Effector memory CD8-positive, alpha-beta T cell (primary cell): Measurements from ENCODE around the gene CMC4.

ENCODE experiments used
- ATAC-seq: fragments of 150-1000 bp; cut with Tn5 transposase; replicated peaks from 2 replicates; pipeline ENCODE4 v1.10.0; 2021; ENCODE audit warnings: mild to moderate bottlenecking, moderate library complexity
- DNase-seq, 3 experiments: peaks; one replicate each; pipeline ENCODE4 v3.0.0; 2021
- H3K27ac Mint-ChIP-seq, 2 donors: one replicate each; pipeline ENCODE4 v1.8.0; 2022; ENCODE audit warnings: mild to moderate bottlenecking in 2 of 2, mixed read lengths in 2 of 2, moderate library complexity in 2 of 2
- H3K27me3 Mint-ChIP-seq, 2 donors: one replicate each; pipeline ENCODE4 v1.8.0; 2022; ENCODE audit warnings: mixed read lengths in 2 of 2
- H3K36me3 Mint-ChIP-seq: one replicate; pipeline ENCODE4 v1.8.0; 2022; ENCODE audit warnings: mild to moderate bottlenecking, moderate library complexity, mixed read lengths; ENCODE audit not compliant: insufficient read depth
- H3K4me1 Mint-ChIP-seq, 2 donors: one replicate each; pipeline ENCODE4 v1.8.0; 2022; ENCODE audit warnings: low read depth in 2 of 2, mixed read lengths in 2 of 2
- H3K4me3 Mint-ChIP-seq, 2 donors: one replicate each; pipeline ENCODE4 v1.8.0; 2022; ENCODE audit warnings: mild to moderate bottlenecking in 2 of 2, mixed read lengths in 2 of 2, moderate library complexity in 2 of 2
- H3K9me3 Mint-ChIP-seq, 2 donors: one replicate each; pipeline ENCODE4 v1.8.0; 2022; ENCODE audit warnings: mixed read lengths in 2 of 2
- total RNA-seq, 9 experiments: gene quantifications; one replicate each; lab custom pipeline; 2026; lab: John Stamatoyannopoulos, UW

The CMC4 gene, protein sequence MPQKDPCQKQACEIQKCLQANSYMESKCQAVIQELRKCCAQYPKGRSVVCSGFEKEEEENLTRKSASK
- total RNA-seq, result 0 reads per million in 9 experiments

DNA sequence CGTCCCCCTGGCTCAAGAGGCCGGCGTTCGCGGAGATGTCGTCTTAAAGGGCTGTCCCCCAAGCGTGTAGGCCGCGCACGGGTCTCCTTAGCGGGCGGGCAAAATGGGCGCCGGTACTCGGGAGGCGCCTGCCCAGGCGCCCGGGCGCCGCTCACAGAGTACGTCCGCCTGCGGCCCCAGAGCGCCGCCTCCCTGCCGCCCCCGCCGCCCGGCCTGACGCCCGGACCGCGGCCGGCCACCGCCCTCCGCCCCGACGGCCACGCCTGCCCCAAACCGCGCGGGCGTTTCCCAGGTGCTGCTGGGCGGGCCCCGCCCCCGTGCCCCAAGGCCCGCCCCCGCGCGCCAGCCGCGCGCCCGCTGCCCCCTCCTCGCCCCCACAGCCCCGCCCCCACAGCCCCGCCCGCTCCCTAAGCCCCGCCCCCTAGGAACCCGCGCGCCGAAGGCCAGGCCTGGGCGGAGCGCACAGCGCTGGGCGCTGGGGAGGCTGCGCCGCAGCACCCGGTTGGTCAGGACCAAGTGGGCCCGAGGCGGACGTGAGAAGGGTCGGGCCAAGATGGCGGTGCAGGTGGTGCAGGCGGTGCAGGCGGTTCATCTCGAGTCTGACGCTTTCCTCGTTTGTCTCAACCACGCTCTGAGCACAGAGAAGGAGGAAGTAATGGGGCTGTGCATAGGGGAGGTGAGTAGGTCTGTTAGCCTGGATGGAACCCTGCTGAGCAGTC, at the start of gene CMC4, which contains the start of the genes BRCC3 and MTCP1:
TSS of gene CMC4 (minus strand) at position 162 of the 719 bp plus-strand sequence. CDS start 7,113 bp downstream, outside the sequence.
TSS of gene BRCC3 (plus strand) at position 534 of the 719 bp plus-strand sequence. CDS start at position 554, 20 bp downstream.
TSS of gene MTCP1 (minus strand) at position 162 of the 719 bp plus-strand sequence. CDS start 5,126 bp downstream, outside the sequence.
- no peaks in the 10 kb centered on the region for H3K9me3 Mint-ChIP-seq
- peak within 1 kb of the TSS; percentile 94 to 95 for H3K27ac Mint-ChIP-seq
- H3K4me3 Mint-ChIP-seq, result peak within 1 kb of the TSS; percentile 84
- peak; percentile 79 for ATAC-seq
- peaks cover 27% of the 10 kb centered on the region for H3K36me3 Mint-ChIP-seq
- H3K27me3 Mint-ChIP-seq, result no peaks in the 10 kb centered on the region
- peaks cover 30 to 36% of the 10 kb centered on the region in 2 donors for H3K4me1 Mint-ChIP-seq
- DNase-seq, result peak; percentile 53 to 66 (median 61)

DNA sequence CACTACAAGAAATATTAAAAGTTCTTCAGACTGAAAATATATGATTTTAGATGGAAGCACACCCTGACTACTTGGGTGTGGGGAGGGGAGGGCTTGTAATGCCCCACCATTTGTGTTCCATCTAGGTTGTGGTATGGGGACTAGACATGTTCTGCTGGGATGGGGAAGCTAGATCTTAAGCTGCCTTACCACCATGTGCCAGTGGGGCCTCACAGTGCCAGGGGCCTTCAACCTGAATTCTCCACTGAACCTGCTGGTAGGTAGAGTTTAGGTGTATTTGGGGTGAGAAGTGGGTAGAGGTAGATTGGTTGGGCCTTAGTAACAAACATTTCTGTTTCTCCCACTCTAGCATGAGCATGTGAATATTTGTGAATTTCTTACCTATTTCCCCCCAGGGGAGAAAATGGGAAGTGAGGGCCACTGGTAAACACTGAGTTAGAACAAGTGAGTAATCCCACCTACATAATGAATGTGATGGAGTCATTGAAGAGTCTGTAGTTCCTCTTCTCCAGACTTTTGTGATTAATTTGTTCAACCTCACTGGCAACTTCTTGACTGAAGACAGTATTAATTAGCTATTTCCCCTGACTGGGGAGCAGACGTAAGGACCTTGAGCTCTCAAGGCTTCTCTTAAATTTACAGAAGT, 44.4 kb upstream of the CMC4 start:
- H3K36me3 Mint-ChIP-seq, result peaks cover 14% of the 10 kb centered on the region
- DNase-seq (no peak), ATAC-seq (no peak)
- no peaks in the 10 kb centered on the region for H3K4me1 Mint-ChIP-seq
- H3K4me3 Mint-ChIP-seq, result no peak overlapping the region
- H3K9me3 Mint-ChIP-seq, result no peaks in the 10 kb centered on the region
- no peak overlapping the region for H3K27ac Mint-ChIP-seq
- H3K27me3 Mint-ChIP-seq, result no peaks in the 10 kb centered on the region

DNA sequence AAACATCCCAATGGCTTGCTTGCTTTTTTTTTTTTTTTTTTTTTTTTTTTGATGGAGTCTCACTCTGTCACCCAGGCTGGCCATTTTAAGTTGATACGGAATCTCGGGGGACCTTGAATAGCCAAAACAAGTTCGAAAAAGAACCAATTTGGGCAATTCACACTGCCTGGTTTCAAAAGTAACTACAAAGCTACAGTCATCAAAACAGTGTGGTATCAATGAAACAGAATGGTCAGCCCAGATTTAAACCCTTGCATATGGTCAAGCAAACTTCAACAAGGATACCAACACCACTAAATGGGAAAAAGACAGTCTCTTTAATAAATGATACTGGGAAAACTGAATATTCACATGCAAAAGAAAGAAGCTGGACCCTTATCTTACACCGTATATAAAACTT, 42.2 kb upstream of the CMC4 start:
- H3K4me3 Mint-ChIP-seq, result no peak overlapping the region

DNA sequence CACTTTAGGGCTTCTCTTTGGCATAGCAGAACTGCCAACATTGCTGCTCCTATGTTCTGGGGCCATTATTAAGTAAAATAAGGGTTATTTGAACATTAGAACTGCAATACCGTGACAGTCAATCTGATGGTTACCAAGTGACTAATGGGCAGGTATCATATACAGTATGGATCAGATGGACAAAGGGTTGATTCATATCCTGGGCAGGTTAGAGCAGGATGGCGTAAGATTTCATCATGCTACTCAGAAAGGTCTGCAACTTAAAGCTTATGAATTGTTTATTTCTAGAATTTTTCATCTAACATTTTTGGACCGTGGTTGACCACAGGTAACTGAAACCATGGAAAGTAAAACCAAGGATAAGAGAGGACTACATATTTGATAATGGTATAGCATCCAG, 41.2 kb upstream of the CMC4 start:
- ATAC-seq (no peak), DNase-seq (no peak)
- Mint-ChIP-seq H3K4me1 (no peaks in the 10 kb centered on the region), H3K9me3 (no peaks in the 10 kb centered on the region), H3K4me3 (no peak overlapping the region), H3K27me3 (no peaks in the 10 kb centered on the region), H3K27ac (no peak overlapping the region), H3K36me3 (peaks cover 14% of the 10 kb centered on the region)

More for the DNA sequence above, 42.2 kb upstream of the CMC4 start:
- ATAC-seq (no peak), DNase-seq (no peak)
- no peaks in the 10 kb centered on the region for H3K9me3 Mint-ChIP-seq
- no peaks in the 10 kb centered on the region for H3K27me3 Mint-ChIP-seq
- no peak overlapping the region for H3K27ac Mint-ChIP-seq
- H3K36me3 Mint-ChIP-seq, result peaks cover 14% of the 10 kb centered on the region
- no peaks in the 10 kb centered on the region for H3K4me1 Mint-ChIP-seq

DNA sequence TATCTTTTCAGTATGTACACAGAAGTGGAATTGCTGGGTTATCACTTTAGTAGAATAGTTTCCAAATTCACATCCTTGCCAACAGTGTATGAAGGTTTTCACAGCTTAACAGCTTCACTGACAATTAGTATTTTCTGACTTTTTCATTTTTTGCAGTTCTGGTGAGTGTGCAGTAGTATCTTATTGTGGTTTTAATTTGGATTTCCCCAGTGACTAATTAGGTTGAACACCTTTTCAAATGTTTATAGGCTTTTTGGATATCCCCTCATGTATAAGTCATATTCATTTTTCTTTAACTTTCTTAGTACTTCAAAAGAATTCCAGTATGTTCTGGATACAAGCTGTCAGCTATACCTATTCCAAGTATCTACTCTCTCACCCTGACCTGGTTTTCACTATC, 37.5 kb upstream of the CMC4 start:
- no peaks in the 10 kb centered on the region for H3K4me1 Mint-ChIP-seq
- no peaks in the 10 kb centered on the region for H3K27me3 Mint-ChIP-seq
- DNase-seq (no peak), ATAC-seq (no peak)
- H3K9me3 Mint-ChIP-seq, result no peaks in the 10 kb centered on the region
- no peak overlapping the region for H3K27ac Mint-ChIP-seq
- H3K36me3 Mint-ChIP-seq, result peaks cover 18% of the 10 kb centered on the region
- H3K4me3 Mint-ChIP-seq, result no peak overlapping the region

DNA sequence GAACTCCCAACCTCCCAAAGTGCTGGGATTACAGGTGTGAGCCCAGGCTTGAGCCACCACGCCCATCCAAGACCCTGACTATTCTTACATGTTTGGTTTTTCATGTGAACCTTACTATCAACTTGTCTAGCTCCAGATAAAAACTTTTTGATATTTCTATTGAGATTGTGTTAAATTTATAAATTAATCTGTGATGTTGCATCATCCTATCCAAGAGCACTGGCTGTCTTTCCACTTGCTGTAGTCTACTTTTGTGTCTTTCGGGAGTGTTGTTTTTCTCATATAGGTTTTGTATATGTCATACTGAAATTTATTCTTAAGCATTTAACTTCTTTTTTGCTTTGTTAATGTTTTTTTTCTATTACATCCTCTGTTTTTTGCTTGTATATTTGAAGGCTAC, 35.0 kb upstream of the CMC4 start:
- H3K36me3 Mint-ChIP-seq, result peaks cover 8% of the 10 kb centered on the region
- H3K4me1 Mint-ChIP-seq, result no peaks in the 10 kb centered on the region
- no peak for DNase-seq
- H3K9me3 Mint-ChIP-seq, result no peaks in the 10 kb centered on the region
- no peak for ATAC-seq
- peak overlapping the region in 1 of 2 donors; percentile 58 for H3K27ac Mint-ChIP-seq
- H3K4me3 Mint-ChIP-seq, result no peak overlapping the region
- H3K27me3 Mint-ChIP-seq, result no peaks in the 10 kb centered on the region

DNA sequence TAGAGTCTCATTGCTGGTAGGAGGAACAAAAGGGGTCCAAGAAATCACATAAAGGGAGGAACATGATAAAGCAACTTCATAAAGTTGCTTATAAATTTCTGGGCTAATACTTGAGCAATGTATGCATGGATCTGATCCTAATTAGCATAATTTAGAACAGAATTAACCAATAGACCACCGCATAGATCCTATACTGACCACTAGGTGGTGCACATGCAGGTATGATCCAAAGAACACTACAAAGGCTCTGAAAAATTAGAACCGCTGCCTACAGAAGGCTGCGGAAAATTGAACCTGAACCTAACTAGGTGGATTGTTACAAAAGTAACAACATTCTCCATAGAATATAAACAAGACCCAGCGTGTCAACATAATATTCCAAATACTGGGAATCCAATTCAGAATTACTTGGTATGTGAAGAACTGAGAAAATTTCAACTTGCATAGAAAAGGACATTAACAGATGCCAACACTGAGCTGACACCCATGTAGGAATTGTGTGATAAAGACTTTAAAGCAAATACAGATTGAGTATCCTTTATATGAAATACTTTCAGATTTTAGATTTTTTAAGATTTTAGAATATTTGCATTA, 23.6 kb upstream of the CMC4 start:
- Mint-ChIP-seq H3K27ac (no peak overlapping the region), H3K9me3 (no peaks in the 10 kb centered on the region), H3K36me3 (peaks cover 19% of the 10 kb centered on the region), H3K4me1 (no peaks in the 10 kb centered on the region), H3K27me3 (no peaks in the 10 kb centered on the region), H3K4me3 (no peak overlapping the region)
- DNase-seq, result peak; percentile 1 to 31 (median 2)
- peak; percentile 80 for ATAC-seq

DNA sequence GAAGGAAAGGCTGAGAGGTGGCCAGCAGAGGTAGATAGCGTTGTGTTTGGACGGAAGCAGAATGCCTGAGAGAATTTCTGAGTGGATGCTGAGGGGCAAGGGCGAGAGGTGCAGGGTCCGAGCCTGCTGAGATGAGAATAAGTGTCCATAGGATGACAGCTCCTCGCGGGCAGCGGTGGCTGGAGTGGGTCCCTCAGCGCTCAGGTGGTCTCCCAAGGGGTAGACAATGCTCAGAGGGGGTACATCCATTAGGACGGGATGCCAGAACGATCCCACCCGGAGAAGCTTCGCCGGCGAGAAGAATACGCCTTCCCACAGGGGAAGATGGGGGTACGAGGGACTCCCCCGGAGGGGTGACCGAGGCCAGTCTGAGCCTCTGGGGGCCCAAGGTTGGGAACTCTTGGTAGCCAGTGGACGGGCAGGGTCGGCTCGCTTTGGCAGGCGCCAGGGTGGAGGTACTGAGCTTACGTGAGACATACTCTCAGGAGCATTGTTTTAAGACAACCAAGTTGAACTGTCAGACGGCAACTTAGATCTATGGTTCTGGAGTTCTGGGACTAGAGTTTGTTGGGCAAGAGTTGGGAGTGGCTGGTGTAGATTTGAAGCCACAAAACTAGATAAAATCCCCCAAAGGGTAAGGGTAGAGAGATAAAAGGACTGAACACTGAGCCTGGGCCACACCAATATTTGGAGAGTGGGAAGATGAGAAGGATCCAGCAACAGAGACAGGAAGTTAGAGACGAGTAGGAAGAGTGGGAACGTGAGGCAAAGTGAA, 16.2 kb upstream of the CMC4 start:
- Mint-ChIP-seq H3K4me3 (no peak overlapping the region), H3K4me1 (peaks cover 0 to 7% of the 10 kb centered on the region in 2 donors), H3K36me3 (peaks cover 34% of the 10 kb centered on the region), H3K9me3 (no peaks in the 10 kb centered on the region), H3K27me3 (no peaks in the 10 kb centered on the region), H3K27ac (no peak overlapping the region)
- DNase-seq, result no peak
- no peak for ATAC-seq

DNA sequence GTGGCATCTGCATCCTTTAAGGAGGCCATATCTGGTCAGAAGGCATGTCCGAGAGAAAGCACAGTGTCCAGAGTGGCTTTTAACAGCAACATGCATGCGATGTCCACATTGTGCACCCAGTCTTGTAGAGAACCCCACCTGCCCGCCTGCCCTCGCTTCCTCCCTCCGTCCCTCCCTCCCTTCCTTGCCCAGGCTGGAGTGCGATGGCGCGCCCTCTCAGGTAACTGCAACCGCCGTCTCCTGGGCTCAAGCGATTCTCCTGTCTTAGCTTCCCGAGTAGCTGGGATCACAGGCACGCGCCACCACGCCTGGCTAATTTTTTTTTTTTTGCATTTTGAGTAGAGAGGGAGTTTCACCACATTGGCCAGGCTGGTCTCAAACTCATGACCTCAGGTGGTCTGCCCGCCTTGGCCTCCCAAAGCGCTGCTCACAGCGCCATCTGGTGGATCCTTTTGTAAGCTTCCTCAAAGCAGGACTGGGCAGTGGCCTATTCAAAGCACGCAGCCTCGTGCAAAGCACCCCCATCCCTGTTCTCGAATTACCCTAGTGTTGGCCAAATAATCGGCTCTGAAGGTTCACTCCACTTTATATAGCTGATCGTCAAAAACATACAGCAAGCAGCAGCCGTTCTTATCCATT, 15.4 kb upstream of the CMC4 start:
- Mint-ChIP-seq H3K27me3 (no peaks in the 10 kb centered on the region), H3K4me3 (no peak overlapping the region), H3K36me3 (peaks cover 31% of the 10 kb centered on the region), H3K9me3 (no peaks in the 10 kb centered on the region), H3K27ac (no peak overlapping the region), H3K4me1 (peaks cover 0 to 7% of the 10 kb centered on the region in 2 donors)
- ATAC-seq (peak; percentile 24), DNase-seq (peak; percentile 18 to 36 (median 26))

DNA sequence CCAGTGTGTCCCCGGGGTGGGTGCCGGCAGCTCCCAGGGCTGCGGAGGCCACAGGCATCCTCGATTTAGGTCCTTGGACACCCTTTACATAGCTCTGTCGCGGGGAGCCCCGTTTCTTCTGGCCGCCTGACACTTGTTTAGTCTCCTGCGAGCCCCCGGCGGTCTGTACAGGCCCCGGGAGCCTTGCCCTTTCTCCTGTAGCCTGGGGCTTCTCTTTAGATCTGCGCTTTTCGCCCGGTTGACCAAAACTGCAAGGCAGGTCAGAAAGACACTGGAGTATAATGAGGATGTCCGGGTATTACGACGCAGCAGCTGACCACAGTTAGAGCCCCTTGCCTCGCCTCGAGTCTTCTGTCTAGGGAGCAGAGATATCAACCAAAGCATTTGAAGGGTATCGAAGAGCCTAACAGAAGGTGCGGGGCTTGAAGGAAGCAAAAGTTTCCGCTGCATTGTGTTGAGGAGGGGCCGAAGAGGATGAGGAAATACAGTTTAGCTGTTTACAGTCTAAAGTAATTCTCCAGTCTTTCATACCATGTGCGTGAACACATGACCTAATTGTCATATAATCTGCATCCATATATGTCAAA, 851 bp upstream of the CMC4 start:
- Mint-ChIP-seq H3K36me3 (peaks cover 34% of the 10 kb centered on the region), H3K27me3 (no peaks in the 10 kb centered on the region), H3K9me3 (no peaks in the 10 kb centered on the region), H3K4me3 (peak overlapping the region; percentile 84), H3K27ac (peak overlapping the region; percentile 94 to 95), H3K4me1 (peaks cover 30 to 36% of the 10 kb centered on the region in 2 donors)
- ATAC-seq (no peak), DNase-seq (no peak)

DNA sequence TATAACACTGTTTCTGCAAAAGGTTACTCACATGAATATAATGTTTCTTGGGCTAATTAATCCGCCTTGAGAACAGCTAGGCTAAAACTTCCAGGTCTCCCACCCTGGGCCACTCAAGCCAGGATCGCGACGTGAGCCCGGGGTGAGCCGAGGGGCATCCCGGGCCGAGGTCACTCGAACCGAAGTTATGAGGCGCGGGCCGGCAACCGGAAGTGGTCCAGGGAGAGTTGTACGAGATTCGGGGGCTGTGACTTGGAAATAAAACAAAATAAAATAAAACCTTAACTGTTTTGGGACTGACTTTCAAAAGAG, 317 bp downstream of the CMC4 start:
- no peaks in the 10 kb centered on the region for H3K9me3 Mint-ChIP-seq
- H3K4me3 Mint-ChIP-seq, result peak overlapping the region; percentile 81 to 84
- peaks cover 30 to 36% of the 10 kb centered on the region in 2 donors for H3K4me1 Mint-ChIP-seq
- no peaks in the 10 kb centered on the region for H3K27me3 Mint-ChIP-seq
- DNase-seq (no peak), ATAC-seq (peak; percentile 3)
- peak overlapping the region; percentile 94 to 95 for H3K27ac Mint-ChIP-seq
- peaks cover 23% of the 10 kb centered on the region for H3K36me3 Mint-ChIP-seq

DNA sequence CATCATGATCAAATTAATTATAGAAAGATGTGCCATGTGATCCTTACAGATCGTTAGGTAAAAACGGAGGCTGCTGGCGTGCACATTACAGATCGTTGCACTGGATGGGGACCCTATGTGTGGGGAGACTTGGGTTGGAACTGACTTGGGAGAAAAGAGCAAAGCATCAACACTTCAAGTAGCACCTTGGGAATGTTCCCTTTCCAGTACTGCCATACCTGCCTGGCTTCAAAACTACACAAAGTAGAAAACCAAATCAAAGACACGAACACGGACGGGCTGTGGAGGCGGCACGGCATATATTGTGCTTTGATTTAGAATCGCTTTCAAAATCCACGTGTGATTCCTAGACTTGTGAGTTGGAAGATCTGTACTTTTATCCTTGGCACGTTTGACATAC, 898 bp downstream of the CMC4 start:
- ATAC-seq (no peak), DNase-seq (no peak)
- H3K4me1 Mint-ChIP-seq, result peaks cover 26 to 30% of the 10 kb centered on the region in 2 donors
- peak overlapping the region; percentile 81 to 84 for H3K4me3 Mint-ChIP-seq
- peak overlapping the region; percentile 94 to 95 for H3K27ac Mint-ChIP-seq
- peaks cover 20% of the 10 kb centered on the region for H3K36me3 Mint-ChIP-seq
- no peaks in the 10 kb centered on the region for H3K9me3 Mint-ChIP-seq
- H3K27me3 Mint-ChIP-seq, result no peaks in the 10 kb centered on the region
